HepG2 (cell line): Measurements from ENCODE around the gene ZNF451. TPM values are rescaled to one million over a fixed set of nuclear protein-coding genes. Genes with fewer than 3 reads are reported as not detected.
A peak's percentile ranks its signal among the peaks of the same experiment; 100 is the strongest.

Source experiments
- AKAP8 ChIP-seq: sonication (generic); formaldehyde crosslinking; IDR thresholded peaks from 2 replicates; pipeline ENCODE4 v1.5.1; 2020; ENCODE audit warnings: mild to moderate bottlenecking, missing genetic modification reagents
- CREB1 ChIP-seq, 2 experiments: fragments of 450-650 bp in 1 of 2; IDR thresholded peaks; 2 replicates each; pipeline ENCODE4 v1.6.1; 2016 to 2017; ENCODE audit warnings: control low read depth in 1 of 2, mild to moderate bottlenecking in 1 of 2, missing compliant biosample characterization in 1 of 2, missing genetic modification characterization in 1 of 2
- FOXJ3 ChIP-seq: sonication (generic); formaldehyde crosslinking; IDR thresholded peaks from 2 replicates; pipeline ENCODE4 v1.4.0; 2020; ENCODE audit warnings: missing genetic modification reagents, mild to moderate bottlenecking, borderline replicate concordance
- GMEB2 ChIP-seq: IDR thresholded peaks from 2 replicates; pipeline ENCODE4 v1.6.1; 2016; ENCODE audit warnings: missing biosample characterization, missing genetic modification reagents, low read depth
- KLF12 ChIP-seq: sonication (generic); formaldehyde crosslinking; IDR thresholded peaks from 2 replicates; pipeline ENCODE4 v1.4.0; 2020; ENCODE audit warnings: missing genetic modification reagents, borderline replicate concordance
- KLF9 ChIP-seq: IDR thresholded peaks from 2 replicates; pipeline ENCODE4 v1.6.1; 2016; ENCODE audit warnings: low read depth
- MAFK ChIP-seq, 2 experiments: IDR thresholded peaks in 1 of 2; conservative IDR thresholded peaks in 1 of 2; 2 replicates each; pipeline ENCODE4 v1.6.1; 2011; ENCODE audit warnings: improper control_type of control experiment in 2 of 2, low read length in 2 of 2
- MEIS1 ChIP-seq: sonication (generic); formaldehyde crosslinking; IDR thresholded peaks from 2 replicates; pipeline ENCODE4 v1.9.0; 2021; ENCODE audit warnings: mild to moderate bottlenecking, missing genetic modification reagents, moderate library complexity, borderline replicate concordance
- MIER3 ChIP-seq: IDR thresholded peaks from 2 replicates; pipeline ENCODE4 v1.6.1; 2016; ENCODE audit warnings: missing compliant biosample characterization, borderline replicate concordance
- MLX ChIP-seq: IDR thresholded peaks from 2 replicates; pipeline ENCODE4 v1.6.1; 2016
- NFYB ChIP-seq: sonication (generic); formaldehyde crosslinking; IDR thresholded peaks from 2 replicates; pipeline ENCODE4 v1.4.0; 2020; ENCODE audit warnings: missing genetic modification reagents
- SMC3 ChIP-seq: IDR thresholded peaks from 2 replicates; pipeline ENCODE4 v1.6.1; 2011; ENCODE audit warnings: low read length, improper control_type of control experiment
- TCF12 ChIP-seq, 2 experiments: fragments of 450-650 bp in 1 of 2; sonication (generic) in 1 of 2; formaldehyde crosslinking in 1 of 2; IDR thresholded peaks; 2 replicates each; pipeline versions ENCODE4 v1.6.1 to v1.8.0; 2017 to 2022; ENCODE audit warnings: antibody characterized with exemption in 1 of 2, mild to moderate bottlenecking in 1 of 2, missing genetic modification reagents in 1 of 2, moderate library complexity in 1 of 2
- USF2 ChIP-seq, 2 experiments: sonication (generic) in 1 of 2; formaldehyde crosslinking in 1 of 2; IDR thresholded peaks; 2 replicates each; pipeline versions ENCODE4 v1.5.1 to v1.6.1; 2011 to 2020; ENCODE audit warnings: borderline replicate concordance in 1 of 2, low read depth in 1 of 2, low read length in 1 of 2, mild to moderate bottlenecking in 1 of 2, missing genetic modification reagents in 1 of 2, moderate library complexity in 1 of 2
- ZKSCAN1 ChIP-seq: fragments of 150-350 bp; IDR thresholded peaks from 2 replicates; pipeline ENCODE4 v1.6.1; 2014; ENCODE audit warnings: low read length
- ZNF256 ChIP-seq: sonication (generic); formaldehyde crosslinking; conservative IDR thresholded peaks from 2 replicates; pipeline ENCODE4 v1.4.0; 2020; ENCODE audit warnings: missing genetic modification reagents
- ZNF629 ChIP-seq: sonication (generic); formaldehyde crosslinking; conservative IDR thresholded peaks from 2 replicates; pipeline ENCODE4 v1.5.0; 2020; ENCODE audit warnings: missing genetic modification reagents
- ZNF772 ChIP-seq: sonication (generic); formaldehyde crosslinking; IDR thresholded peaks from 2 replicates; pipeline ENCODE4 v1.5.0; 2020; ENCODE audit warnings: mild to moderate bottlenecking, missing genetic modification reagents
- polyA plus RNA-seq, 8 experiments: library from polyadenylated mRNA; depleted of rRNA in 3 of 8; stranded (reverse) in 7 of 8; unstranded in 1 of 8; fragments of >200 nt; fragmentation: Illumina TruSeq in 4 of 8; extraction: Trizol in 4 of 8; gene quantifications; 2 replicates each; pipeline versions ENCODE4 v1.2.1 to v1.2.3, GENCODE V29; 2011 to 2016; ENCODE audit warnings: low read depth in 4 of 8, missing spikeins in 1 of 8, mixed read lengths in 1 of 8; ENCODE audit not compliant: insufficient read depth in 1 of 8
- total RNA-seq, 5 experiments: library from RNA; depleted of rRNA; stranded (reverse); fragments of >200 nt; fragmentation: Illumina TruSeq; extraction: Trizol; gene quantifications; 2 replicates each; pipeline ENCODE4 v1.2.3, GENCODE V29; 2016; ENCODE audit warnings: low read depth in 1 of 5
- TF ChIP-seq, protein P1 (sequence below): sonication (generic); formaldehyde crosslinking; IDR thresholded peaks from 2 replicates; pipeline ENCODE4 v1.5.1; 2020; ENCODE audit warnings: missing genetic modification reagents, mild to moderate bottlenecking, borderline replicate concordance
- TF ChIP-seq, protein P2 (sequence below): sonication (generic); formaldehyde crosslinking; IDR thresholded peaks from 2 replicates; pipeline ENCODE4 v1.5.0; 2020; ENCODE audit warnings: missing genetic modification reagents, mild to moderate bottlenecking, borderline replicate concordance

Gene ZNF451
- total and polyA plus RNA-seq, 2 of the 13 experiments (the other 11 are each of a cell fraction or from before 2014, with no cell fraction given): 32.1 to 65.7 TPM

GRCh38 chr6:57089687-57090457 lies at the start of gene ZNF451 (continued):
- TF ChIP-seq USF2 (IDR thresholded peaks at IDR 0.05; ENCODE audit: low read depth, low read length): no peak
- no peak for TF ChIP-seq USF2 (CRISPR knock-in tag; IDR thresholded peaks at IDR 0.05; ENCODE audit: borderline replicate concordance)
- 0 out of 2 replicates have a peak, but pooled peaks have one; percentile 6 for TF ChIP-seq ZNF629 (CRISPR knock-in tag)
- no peak for TF ChIP-seq AKAP8 (CRISPR knock-in tag)
- peak; percentile 72; the same call in 1 of the 2 replicates for TF ChIP-seq KLF9 (CRISPR knock-in tag)
- no peak for TF ChIP-seq MAFK (conservative IDR thresholded peaks at IDR 0.05 in 1 of 2, IDR thresholded peaks at IDR 0.05 in 1 of 2; ENCODE audit: low read length in 2 of 2)
- peak; percentile 57; the same call in 1 of the 2 replicates for TF ChIP-seq KLF12 (CRISPR knock-in tag)
- TF ChIP-seq MLX (CRISPR knock-in tag): no peak; the same call in none of the 2 replicates
- peak; percentile 84 for TF ChIP-seq NFYB (CRISPR knock-in tag)
- TF ChIP-seq TCF12 (IDR thresholded peaks at IDR 0.05): no peak
- TF ChIP-seq TCF12 (CRISPR knock-in tag; IDR thresholded peaks at IDR 0.05): no peak
- 0 out of 2 replicates have a peak, but pooled peaks have one; percentile 69 for TF ChIP-seq MEIS1 (CRISPR knock-in tag)
- TF ChIP-seq, protein P1, sequence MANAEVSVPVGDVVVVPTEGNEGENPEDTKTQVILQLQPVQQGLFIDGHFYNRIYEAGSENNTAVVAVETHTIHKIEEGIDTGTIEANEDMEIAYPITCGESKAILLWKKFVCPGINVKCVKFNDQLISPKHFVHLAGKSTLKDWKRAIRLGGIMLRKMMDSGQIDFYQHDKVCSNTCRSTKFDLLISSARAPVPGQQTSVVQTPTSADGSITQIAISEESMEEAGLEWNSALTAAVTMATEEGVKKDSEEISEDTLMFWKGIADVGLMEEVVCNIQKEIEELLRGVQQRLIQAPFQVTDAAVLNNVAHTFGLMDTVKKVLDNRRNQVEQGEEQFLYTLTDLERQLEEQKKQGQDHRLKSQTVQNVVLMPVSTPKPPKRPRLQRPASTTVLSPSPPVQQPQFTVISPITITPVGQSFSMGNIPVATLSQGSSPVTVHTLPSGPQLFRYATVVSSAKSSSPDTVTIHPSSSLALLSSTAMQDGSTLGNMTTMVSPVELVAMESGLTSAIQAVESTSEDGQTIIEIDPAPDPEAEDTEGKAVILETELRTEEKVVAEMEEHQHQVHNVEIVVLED (CRISPR knock-in tag): peak; percentile 98
- TF ChIP-seq ZNF256 (CRISPR knock-in tag): no peak; the same call in 1 of the 2 replicates
- peak; percentile 73; the same call in 1 of the 2 replicates for TF ChIP-seq ZNF772 (CRISPR knock-in tag)
- TF ChIP-seq, protein P2, sequence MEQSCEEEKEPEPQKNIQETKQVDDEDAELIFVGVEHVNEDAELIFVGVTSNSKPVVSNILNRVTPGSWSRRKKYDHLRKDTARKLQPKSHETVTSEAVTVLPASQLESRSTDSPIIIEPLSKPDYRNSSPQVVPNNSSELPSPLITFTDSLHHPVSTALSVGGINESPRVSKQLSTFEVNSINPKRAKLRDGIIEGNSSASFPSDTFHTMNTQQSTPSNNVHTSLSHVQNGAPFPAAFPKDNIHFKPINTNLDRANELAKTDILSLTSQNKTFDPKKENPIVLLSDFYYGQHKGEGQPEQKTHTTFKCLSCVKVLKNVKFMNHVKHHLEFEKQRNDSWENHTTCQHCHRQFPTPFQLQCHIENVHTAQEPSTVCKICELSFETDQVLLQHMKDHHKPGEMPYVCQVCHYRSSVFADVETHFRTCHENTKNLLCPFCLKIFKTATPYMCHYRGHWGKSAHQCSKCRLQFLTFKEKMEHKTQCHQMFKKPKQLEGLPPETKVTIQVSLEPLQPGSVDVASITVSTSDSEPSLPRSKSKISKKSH (CRISPR knock-in tag): 0 out of 2 replicates have a peak, but pooled peaks have one; percentile 21
- TF ChIP-seq CREB1 (IDR thresholded peaks at IDR 0.05): peak; percentile 78
- peak; percentile 94 for TF ChIP-seq CREB1 (CRISPR knock-in tag; IDR thresholded peaks at IDR 0.05)
- no peak for TF ChIP-seq ZKSCAN1
- TF ChIP-seq FOXJ3: no peak
- peak; percentile 89 for TF ChIP-seq MIER3
- TF ChIP-seq GMEB2 (CRISPR knock-in tag): peak; percentile 94
- TF ChIP-seq SMC3: no peak
